H1 (cell line): ENCODE data around the gene ENDOG.
"Not testable (repeated sequence)": the region's sequence is repeated elsewhere in the genome, so short reads cannot be mapped to it uniquely, and the experiment has no call there.

Source experiments
- EP300 ChIP-seq, 2 experiments: IDR thresholded peaks; 1 replicate in 1 of 2; 2 replicates in 1 of 2; pipeline ENCODE4 v1.6.1; 2011 to 2012; ENCODE audit warnings: low read depth in 2 of 2, low read length in 2 of 2, mild to moderate bottlenecking in 2 of 2, borderline replicate concordance in 1 of 2, inconsistent platforms in 1 of 2, moderate library complexity in 1 of 2
- EZH2 ChIP-seq: fragments of 200-600 bp; sonication (generic); IDR thresholded peaks from 2 replicates; pipeline ENCODE4 v1.7.1; 2012; ENCODE audit warnings: low read depth, mild to moderate bottlenecking, moderate library complexity, low read length, inconsistent platforms; ENCODE audit not compliant: severe bottlenecking
- JUN ChIP-seq: IDR thresholded peaks from 2 replicates; pipeline ENCODE4 v1.6.1; 2011; ENCODE audit warnings: low read depth, mild to moderate bottlenecking, improper control_type of control experiment, low read length
- NRF1 ChIP-seq: IDR thresholded peaks from 2 replicates; pipeline ENCODE4 v1.6.1; 2011; ENCODE audit warnings: mild to moderate bottlenecking, low read depth, low read length, improper control_type of control experiment
- POLR2A ChIP-seq, 2 experiments: IDR thresholded peaks; 1 replicate in 1 of 2; 2 replicates in 1 of 2; pipeline ENCODE4 v1.6.1; 2011; ENCODE audit warnings: low read depth in 2 of 2, low read length in 2 of 2, mild to moderate bottlenecking in 2 of 2; ENCODE audit errors: control extremely low read depth in 1 of 2
- POLR2AphosphoS5 ChIP-seq: IDR thresholded peaks from 2 replicates; pipeline ENCODE4 v1.6.1; 2011; ENCODE audit warnings: low read depth, low read length
- RFX5 ChIP-seq: IDR thresholded peaks from 2 replicates; pipeline ENCODE4 v1.6.1; 2011; ENCODE audit warnings: low read depth, low read length, improper control_type of control experiment, borderline replicate concordance
- YY1 ChIP-seq: IDR thresholded peaks from 2 replicates; pipeline ENCODE4 v1.6.1; 2011; ENCODE audit warnings: low read depth, mild to moderate bottlenecking, low read length
- TF ChIP-seq, protein P1 (sequence below), 3 experiments: IDR thresholded peaks; 1 replicate in 2 of 3; 2 replicates in 1 of 3; pipeline versions ENCODE4 v1.5.1 to v1.6.1; 2011; ENCODE audit warnings: low read length in 3 of 3, mild to moderate bottlenecking in 3 of 3, inconsistent platforms in 2 of 3, low read depth in 1 of 3, moderate library complexity in 1 of 3; ENCODE audit not compliant: insufficient read depth in 1 of 3; ENCODE audit errors: control extremely low read depth in 1 of 3
- TF ChIP-seq, protein P2 (sequence below): IDR thresholded peaks from 2 replicates; pipeline ENCODE4 v1.6.1; 2012; ENCODE audit warnings: inconsistent platforms

DNA sequence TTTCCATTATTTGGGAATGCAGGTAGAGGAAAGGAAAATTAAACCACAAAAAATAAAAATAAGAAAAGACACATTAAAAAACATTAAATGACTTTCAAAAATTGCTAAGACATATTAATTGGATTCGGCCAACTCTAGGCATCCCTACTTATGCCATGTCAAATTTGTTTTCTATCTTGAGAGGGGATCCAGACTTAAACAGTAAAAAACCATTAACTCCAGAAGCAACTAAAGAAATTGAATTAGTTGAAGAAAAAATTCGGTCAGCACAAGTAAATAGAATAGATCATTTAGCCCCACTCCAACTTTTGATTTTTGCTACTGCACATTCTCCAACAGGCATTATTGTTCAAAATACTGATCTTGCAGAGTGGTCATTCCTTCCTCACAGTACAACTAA lies 34.3 kb downstream of the ENDOG start:
- TF ChIP-seq, protein P1, sequence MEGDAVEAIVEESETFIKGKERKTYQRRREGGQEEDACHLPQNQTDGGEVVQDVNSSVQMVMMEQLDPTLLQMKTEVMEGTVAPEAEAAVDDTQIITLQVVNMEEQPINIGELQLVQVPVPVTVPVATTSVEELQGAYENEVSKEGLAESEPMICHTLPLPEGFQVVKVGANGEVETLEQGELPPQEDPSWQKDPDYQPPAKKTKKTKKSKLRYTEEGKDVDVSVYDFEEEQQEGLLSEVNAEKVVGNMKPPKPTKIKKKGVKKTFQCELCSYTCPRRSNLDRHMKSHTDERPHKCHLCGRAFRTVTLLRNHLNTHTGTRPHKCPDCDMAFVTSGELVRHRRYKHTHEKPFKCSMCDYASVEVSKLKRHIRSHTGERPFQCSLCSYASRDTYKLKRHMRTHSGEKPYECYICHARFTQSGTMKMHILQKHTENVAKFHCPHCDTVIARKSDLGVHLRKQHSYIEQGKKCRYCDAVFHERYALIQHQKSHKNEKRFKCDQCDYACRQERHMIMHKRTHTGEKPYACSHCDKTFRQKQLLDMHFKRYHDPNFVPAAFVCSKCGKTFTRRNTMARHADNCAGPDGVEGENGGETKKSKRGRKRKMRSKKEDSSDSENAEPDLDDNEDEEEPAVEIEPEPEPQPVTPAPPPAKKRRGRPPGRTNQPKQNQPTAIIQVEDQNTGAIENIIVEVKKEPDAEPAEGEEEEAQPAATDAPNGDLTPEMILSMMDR (IDR thresholded peaks at IDR 0.05; ENCODE audit: control extremely low read depth in 1 of 3, insufficient read depth in 1 of 3, low read depth in 1 of 3, low read length in 3 of 3) = not testable (repeated sequence)
- not testable (repeated sequence) for TF ChIP-seq RFX5; POLR2AphosphoS5; JUN; POLR2A (IDR thresholded peaks at IDR 0.05; ENCODE audit: control extremely low read depth in 1 of 2, low read depth in 2 of 2, low read length in 2 of 2); EP300 (IDR thresholded peaks at IDR 0.05; ENCODE audit: borderline replicate concordance in 1 of 2, low read depth in 2 of 2, low read length in 2 of 2); NRF1; YY1; EZH2
- TF ChIP-seq, protein P2, sequence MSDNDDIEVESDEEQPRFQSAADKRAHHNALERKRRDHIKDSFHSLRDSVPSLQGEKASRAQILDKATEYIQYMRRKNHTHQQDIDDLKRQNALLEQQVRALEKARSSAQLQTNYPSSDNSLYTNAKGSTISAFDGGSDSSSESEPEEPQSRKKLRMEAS = not testable (repeated sequence)
